GM21737 (cell line): ENCODE results near the gene GPC3.

Experiments used
- ATAC-seq: cut with Tn5 transposase; IDR thresholded peaks from one replicate; pipeline ENCODE4 v1.9.1; 2021; ENCODE audit warnings: mild to moderate bottlenecking, moderate library complexity; ENCODE audit not compliant: unreplicated experiment

The GPC3 gene

DNA sequence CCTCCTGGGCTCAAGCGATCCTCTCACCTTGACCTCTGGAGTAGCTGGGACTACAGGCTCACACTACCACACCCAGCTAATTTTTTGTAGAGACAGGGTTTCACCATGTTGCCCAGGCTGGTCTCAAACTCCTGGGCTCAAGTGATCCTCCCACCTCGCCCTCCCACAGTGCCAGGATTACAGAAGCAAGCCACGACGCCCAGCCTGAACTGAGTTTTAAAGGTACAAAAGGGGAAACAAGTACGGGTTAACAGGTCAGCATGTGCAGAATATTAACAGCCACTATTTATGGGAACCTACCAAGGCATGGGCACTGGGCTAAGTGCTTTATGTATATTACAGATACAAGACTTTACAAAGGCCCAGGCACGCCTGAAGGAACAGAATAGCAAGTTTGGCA lies 405.8 kb downstream of the GPC3 start:
- ATAC-seq: no peak

- ATAC-seq: no peak
Observed at GRCh38 chrX:133576876-133577275, 408.5 kb downstream of the GPC3 start.

DNA sequence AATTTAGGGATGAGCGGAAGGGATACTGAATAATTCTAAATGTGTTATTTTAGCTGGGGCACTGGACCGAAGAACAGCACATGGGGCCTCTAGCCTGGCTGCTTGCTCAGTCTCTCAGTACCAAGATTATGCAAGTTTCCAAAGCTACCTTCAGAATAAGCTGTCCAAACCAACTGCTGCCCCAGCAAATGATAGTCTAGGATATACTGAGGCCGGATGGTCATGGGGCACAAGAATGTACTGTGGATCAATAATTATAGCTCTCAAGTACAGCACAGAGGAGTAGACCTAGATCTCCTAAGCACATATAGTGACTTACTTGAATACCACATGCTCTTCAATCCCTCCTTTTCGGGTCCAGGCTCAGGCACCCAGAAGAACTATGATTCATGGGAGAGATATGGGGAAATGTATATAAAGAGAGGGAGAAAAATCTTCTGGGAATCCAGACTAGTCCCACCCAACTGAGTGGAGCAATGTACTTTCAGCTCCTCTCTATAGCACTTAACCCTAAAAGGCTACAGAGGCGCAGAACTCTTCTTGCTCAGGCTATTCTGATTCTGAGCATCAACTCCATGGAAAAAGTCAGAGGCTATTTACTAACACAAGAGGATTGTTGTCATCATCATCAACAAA lies 409.8 kb downstream of the GPC3 start:
- no peak for ATAC-seq

GRCh38 chrX:133574716-133575115 lies 410.7 kb downstream of the GPC3 start:
- ATAC-seq: no peak

- no peak for ATAC-seq
Observed at GRCh38 chrX:133570549-133570948, 414.8 kb downstream of the GPC3 start.

- no peak for ATAC-seq
Observed at GRCh38 chrX:133569217-133569616, 416.2 kb downstream of the GPC3 start.

GRCh38 chrX:133568109-133568508 lies 417.3 kb downstream of the GPC3 start:
- ATAC-seq: no peak

DNA sequence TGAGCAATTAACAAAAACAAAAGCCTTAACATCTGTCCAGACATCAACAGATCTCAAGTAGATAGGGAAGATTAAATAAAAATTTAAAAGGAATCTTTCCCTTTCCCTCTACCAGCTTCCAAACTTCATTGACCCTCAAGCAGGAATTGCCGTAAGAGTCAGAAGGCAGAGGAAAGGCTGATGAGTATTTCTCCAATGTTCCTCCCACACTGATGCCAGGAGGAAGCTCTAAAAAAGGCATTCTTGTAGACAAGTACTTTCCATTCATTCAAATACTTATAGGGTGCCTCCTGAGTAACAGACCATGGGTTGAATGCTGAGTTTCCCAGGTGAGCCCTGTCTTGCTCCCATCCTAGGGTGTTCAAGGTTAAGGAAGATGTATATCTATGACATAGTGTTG lies 418.5 kb downstream of the GPC3 start:
- no peak for ATAC-seq

GRCh38 chrX:133563705-133564104 lies 421.7 kb downstream of the GPC3 start:
- no peak for ATAC-seq

DNA sequence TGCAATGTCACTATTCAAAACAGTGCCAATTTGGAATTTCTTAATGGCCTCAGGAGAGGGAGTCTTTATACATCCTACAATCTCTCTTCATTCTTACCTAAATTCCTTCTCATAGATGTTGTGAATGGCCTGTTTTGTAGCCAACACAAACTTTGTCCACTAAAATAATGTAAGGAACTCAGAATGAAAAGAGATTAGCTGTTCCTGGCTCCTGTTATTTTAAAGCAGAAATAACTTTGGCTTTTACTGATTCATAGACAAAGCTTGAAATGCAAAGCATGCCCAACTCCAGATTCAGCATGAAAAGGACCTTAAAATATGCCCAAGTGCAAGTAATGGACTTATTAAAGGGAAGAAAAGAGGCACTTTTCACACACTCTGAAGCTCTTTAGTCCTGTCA lies 424.1 kb downstream of the GPC3 start:
- no peak for ATAC-seq

GRCh38 chrX:133559909-133560308 lies 425.5 kb downstream of the GPC3 start:
- no peak for ATAC-seq

DNA sequence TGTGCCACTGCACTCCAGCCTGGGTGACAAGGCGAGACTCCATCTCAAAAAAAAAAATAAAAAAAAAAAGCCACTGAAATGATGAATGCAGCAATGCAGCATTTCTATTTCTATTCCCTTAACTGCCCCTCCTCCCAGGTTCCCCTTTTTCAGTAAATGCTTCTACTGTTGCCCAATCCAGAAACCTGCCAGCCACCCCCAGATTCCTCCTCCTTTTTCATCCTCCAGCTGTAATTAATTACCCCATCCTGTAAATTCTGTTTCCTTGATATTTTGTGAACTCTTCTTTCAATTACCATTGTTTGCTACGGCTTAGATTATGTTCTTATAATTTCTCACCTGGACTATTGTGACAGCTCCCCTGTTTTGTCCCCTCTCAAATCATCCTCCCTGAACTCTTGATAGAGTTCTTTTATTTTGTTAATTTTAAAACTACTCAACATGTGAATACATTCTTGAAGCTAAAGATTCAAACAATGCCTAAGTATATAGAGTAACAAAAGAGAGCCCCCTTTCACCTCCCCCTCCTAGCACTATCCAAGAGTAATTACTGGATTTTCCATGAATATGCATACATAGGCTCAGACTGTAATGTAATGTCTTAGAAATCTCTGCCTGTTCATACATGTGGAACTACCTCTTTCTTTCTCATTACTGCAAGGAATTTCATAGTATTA lies 429.5 kb downstream of the GPC3 start:
- ATAC-seq: no peak

GRCh38 chrX:133550665-133551485 lies 434.5 kb downstream of the GPC3 start:
- ATAC-seq: no peak

DNA sequence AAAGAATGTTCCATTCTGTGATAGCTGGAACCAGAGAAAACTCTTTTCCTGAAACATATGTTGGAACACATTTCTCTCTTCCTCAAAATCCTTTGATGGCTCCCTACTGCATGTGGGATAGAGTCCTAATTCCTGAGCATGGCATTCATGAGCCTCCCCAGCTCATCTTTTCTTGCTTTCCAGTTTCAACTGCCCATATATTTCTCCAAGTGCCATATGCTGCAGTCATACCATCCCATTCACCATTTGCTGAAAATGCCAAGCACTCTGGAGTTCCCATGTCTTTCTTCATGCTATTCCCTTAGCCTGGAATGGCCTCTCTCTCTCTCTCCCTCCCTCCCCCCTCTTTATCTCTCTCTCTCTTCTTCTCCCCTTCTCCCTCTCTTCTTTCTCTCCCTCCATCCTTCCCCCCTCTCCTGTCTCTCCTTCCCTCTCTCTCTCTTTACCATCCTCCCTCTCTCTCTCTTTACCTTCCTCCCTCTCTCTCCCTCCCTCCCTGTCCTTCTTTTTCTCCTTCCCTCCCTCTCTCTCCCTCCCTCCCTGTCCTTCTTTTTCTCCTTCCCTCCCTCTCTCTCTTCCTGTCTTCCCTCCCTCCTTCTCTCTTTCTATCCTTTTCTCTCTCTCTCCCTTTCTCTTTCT lies 436.0 kb downstream of the GPC3 start:
- no peak for ATAC-seq

- ATAC-seq: no peak
Observed at GRCh38 chrX:133546441-133546840, 439.0 kb downstream of the GPC3 start.

DNA sequence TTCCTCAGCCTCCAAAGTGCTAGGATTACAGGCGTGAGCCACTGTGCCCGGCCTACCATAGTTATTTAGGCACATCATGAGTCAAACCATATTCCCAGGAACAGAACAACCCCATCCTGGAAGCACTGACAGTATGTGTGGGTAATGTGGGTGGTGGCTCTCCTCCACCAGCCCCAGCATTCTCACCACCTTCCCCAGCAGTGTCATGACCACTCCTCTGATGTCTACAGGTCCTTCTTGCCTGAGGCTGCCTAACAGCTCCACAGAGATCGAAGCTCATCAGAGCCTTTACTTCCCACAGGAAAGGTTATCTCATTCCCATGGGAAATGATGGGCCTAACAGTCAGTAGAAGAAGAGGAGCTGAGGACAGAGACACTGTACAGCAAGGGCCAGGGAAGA lies 440.6 kb downstream of the GPC3 start:
- ATAC-seq: no peak

- ATAC-seq: no peak
Observed at GRCh38 chrX:133544115-133544514, 441.3 kb downstream of the GPC3 start.

GRCh38 chrX:133543654-133544053 lies 441.7 kb downstream of the GPC3 start:
- ATAC-seq: no peak

DNA sequence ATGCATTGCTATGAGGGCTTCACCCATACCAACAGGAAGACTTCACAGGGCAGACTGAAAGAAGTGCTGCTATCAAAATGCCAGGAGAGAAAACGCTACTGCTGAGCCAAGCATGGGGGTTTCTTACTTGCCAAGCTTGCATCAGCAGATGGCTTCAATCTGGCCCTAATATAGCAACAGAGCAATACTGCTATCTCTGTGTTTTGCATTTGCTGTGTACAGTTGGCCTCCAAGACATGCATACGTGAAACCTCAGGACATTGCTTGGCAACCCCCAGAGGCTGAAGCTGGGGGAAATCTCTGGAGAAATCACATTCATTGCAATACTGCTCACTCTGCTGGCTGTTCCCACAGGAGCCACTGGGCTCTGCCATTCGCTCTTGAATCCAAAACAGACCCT lies 442.9 kb downstream of the GPC3 start:
- no peak for ATAC-seq

- ATAC-seq: no peak
Observed at GRCh38 chrX:133541021-133541420, 444.4 kb downstream of the GPC3 start.

DNA sequence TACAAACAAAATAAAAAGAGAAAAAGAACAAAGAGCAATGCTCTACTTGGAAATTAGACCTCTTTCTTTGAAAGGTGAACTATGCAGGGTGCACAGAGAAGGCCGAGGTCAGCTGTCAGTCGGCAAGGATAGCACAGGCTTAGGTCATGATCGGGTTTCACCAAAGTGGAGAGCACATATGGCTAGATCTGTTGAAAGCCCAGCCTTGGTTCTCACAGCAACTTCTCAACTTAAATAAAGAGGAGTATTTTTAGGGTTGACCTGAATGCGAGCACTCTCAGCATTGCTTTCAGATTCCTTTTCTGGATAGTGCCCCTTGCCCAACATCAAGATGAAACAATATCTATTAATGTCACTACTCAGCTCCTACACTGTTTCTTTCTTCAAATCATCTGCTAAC lies 447.2 kb downstream of the GPC3 start:
- no peak for ATAC-seq

DNA sequence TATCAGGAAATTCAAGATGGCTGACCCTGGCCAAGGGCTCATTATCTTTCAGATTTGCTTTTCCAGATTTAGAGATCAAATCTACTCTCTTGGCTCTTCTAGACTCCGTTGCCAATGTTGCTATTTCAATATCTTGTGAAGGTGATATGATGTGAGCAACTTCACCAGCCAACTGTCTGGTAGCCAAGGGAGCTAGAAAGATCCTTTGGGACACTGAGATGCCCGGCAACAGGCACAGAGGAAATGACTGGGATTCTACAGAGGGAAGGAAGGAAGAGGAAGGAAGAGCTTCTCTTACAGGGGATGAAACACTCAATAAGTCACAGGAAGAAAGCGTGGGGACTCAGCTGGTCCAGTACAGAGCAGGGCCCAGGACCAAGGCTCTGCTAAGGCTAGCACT lies 448.3 kb downstream of the GPC3 start:
- no peak for ATAC-seq
